ENCODE results near the gene TMEM134.

DNA sequence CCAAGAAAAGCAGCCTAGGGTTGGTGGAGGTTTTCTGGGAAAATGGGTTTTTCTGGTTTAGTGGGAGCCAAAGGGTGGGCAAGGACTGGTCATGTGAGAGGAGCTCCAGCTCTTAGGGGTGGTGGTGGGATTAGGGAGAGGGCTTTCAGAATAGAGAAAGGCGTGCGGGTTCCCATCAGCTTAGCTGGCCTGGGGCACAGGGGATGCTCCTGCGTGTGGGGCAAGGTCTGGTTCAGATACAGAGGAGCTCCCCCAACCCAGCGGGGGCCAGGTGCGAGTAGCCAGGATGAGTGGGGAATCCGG is 644 bp downstream of the TMEM134 start:
- TF ChIP-seq, protein P1, sequence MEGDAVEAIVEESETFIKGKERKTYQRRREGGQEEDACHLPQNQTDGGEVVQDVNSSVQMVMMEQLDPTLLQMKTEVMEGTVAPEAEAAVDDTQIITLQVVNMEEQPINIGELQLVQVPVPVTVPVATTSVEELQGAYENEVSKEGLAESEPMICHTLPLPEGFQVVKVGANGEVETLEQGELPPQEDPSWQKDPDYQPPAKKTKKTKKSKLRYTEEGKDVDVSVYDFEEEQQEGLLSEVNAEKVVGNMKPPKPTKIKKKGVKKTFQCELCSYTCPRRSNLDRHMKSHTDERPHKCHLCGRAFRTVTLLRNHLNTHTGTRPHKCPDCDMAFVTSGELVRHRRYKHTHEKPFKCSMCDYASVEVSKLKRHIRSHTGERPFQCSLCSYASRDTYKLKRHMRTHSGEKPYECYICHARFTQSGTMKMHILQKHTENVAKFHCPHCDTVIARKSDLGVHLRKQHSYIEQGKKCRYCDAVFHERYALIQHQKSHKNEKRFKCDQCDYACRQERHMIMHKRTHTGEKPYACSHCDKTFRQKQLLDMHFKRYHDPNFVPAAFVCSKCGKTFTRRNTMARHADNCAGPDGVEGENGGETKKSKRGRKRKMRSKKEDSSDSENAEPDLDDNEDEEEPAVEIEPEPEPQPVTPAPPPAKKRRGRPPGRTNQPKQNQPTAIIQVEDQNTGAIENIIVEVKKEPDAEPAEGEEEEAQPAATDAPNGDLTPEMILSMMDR (IDR thresholded peaks at IDR 0.05; ENCODE audit: low read depth, low read length, poor library complexity, severe bottlenecking) = no peak
- TF ChIP-seq EZH2phosphoT487 (IDR thresholded peaks at IDR 0.05; ENCODE audit: borderline replicate concordance, low read length) = no peak
